GM19193 (cell line): ENCODE results near the gene ABCC10.

Source experiments
- POLR2A ChIP-seq: IDR thresholded peaks from 4 replicates; pipeline ENCODE4 v1.6.1; 2011; ENCODE audit not compliant: insufficient read depth, insufficient read length; ENCODE audit errors: extremely low read depth

The ABCC10 gene, protein sequence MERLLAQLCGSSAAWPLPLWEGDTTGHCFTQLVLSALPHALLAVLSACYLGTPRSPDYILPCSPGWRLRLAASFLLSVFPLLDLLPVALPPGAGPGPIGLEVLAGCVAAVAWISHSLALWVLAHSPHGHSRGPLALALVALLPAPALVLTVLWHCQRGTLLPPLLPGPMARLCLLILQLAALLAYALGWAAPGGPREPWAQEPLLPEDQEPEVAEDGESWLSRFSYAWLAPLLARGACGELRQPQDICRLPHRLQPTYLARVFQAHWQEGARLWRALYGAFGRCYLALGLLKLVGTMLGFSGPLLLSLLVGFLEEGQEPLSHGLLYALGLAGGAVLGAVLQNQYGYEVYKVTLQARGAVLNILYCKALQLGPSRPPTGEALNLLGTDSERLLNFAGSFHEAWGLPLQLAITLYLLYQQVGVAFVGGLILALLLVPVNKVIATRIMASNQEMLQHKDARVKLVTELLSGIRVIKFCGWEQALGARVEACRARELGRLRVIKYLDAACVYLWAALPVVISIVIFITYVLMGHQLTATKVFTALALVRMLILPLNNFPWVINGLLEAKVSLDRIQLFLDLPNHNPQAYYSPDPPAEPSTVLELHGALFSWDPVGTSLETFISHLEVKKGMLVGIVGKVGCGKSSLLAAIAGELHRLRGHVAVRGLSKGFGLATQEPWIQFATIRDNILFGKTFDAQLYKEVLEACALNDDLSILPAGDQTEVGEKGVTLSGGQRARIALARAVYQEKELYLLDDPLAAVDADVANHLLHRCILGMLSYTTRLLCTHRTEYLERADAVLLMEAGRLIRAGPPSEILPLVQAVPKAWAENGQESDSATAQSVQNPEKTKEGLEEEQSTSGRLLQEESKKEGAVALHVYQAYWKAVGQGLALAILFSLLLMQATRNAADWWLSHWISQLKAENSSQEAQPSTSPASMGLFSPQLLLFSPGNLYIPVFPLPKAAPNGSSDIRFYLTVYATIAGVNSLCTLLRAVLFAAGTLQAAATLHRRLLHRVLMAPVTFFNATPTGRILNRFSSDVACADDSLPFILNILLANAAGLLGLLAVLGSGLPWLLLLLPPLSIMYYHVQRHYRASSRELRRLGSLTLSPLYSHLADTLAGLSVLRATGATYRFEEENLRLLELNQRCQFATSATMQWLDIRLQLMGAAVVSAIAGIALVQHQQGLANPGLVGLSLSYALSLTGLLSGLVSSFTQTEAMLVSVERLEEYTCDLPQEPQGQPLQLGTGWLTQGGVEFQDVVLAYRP (N-terminal part only)

DNA sequence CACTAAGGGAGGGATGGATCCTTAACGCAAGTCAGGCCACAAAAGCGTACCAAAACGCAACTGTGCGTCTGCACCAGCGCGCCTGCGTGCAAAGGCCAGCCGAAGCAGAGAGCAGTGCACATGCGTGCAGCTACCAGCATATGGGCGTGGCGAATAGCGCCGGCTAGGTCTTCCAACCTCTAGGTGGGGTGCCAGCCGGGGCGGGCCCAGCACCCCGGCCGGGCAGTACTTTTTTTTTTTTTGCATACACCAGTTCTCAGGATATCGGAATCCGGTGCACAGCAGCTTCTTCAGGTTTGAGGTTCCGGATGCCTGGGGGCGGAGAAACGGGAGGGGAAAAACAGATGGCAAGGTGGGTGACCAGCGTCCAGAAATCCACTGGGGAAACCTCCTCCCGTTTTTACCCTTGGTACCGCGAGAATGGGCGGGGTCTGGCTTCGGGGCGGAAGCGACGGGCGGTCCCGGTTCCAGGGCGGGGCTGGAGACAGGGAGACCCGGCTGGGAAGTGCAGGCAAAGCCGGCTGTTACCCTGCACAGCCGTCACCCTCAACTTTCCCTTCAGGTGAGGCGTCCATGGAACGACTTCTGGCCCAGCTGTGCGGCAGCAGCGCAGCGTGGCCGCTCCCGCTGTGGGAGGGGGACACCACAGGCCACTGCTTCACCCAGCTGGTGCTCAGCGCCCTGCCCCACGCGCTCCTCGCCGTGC, at the start of gene ABCC10:
ABCC10 (plus strand) TSS at position 136 of the 706 bp plus-strand sequence; CDS start at position 574, 438 bp downstream.
- TF ChIP-seq POLR2A = peak; percentile 75

DNA sequence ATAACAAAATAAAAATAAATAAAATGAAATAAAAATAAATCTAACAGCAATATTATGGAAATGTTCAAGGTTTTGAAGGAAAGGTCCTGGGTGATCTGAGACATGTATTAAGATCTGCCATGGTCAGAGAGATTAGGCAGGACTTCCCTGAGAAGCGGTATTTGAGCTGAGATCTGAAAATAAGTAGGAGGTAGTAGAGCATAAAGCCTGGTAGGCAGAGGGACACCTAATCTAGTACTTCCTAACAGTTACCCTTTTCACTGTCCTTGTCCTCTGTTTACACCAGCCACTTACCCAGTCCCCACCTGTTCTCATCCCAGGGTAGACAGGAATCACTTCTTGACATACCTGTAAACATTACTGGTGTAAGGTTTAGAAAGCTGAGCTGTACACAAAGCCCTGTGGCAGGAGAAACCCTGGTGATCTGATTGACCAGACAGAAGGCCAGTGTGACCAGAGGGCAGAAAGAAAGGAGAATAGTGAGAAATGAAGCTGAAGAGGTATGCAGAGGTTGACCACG, 49.6 kb upstream of the ABCC10 start:
- no peak for TF ChIP-seq POLR2A

DNA sequence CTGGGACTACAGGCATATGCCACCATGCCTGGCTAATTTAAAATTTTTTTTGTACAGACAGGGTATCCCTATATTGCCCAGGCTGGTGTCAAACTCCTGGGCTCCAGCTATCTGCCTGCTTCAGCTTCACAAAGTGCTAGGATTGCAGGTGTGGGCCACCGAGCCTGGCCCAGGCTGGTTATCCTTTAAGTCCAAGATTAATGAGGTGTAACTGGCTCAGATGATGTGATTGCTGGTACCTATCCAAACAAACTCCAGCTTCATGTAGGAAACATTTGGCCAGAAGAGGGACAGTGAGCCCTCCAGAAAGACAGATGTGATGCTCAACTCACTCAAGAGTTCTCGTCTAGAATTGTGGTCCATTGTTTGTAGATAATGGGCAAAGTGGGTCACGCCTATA, 48.7 kb upstream of the ABCC10 start:
- no peak for TF ChIP-seq POLR2A

DNA sequence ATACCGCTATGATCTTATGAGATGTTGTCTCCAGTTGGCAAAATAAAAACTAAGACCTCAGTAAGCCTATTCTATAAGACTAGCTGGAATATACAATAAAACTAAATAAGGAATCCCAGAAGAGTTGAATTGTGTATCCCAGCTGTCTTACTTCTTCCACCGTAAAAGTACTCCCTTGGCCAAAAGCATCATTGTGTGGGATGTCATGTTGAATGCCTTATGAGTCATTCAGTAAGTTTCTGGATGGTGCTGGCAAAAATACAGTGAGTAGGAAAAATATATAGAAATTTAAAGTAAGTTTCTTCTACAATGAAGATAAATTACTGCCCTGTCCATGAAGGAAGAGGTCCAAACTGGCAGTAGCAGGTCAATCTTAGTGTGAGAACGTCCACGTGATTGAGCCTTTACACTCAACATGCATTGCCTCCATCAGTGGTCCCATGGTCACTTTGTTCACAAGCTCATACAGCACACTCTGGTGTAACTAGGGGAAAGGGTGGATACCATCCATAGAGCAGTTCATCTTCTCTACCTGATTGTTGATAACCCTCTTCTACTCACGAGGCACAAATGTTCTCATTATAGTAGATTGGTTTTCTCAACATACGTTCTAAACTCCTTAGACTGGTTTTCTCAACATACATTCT, 44.2 kb upstream of the ABCC10 start:
- no peak for TF ChIP-seq POLR2A

DNA sequence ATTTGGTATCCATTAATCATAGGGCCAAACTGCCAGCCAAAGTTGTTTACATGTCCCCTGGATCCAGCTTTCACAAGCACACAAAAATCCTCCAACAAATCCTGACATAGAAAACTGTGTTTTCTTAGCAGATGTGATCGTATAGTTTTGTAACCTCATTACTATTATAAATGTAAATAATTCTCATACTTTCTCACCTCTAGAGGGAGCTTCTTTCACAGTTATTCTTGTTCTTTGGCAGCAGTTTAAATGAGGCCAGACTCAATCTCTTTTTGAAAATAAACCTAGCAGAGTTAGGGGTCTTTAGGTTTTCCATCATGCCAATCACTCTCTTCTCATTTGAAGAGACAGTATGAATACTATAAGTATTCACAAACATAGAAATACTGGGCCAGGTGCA, 40.8 kb upstream of the ABCC10 start:
- no peak for TF ChIP-seq POLR2A

DNA sequence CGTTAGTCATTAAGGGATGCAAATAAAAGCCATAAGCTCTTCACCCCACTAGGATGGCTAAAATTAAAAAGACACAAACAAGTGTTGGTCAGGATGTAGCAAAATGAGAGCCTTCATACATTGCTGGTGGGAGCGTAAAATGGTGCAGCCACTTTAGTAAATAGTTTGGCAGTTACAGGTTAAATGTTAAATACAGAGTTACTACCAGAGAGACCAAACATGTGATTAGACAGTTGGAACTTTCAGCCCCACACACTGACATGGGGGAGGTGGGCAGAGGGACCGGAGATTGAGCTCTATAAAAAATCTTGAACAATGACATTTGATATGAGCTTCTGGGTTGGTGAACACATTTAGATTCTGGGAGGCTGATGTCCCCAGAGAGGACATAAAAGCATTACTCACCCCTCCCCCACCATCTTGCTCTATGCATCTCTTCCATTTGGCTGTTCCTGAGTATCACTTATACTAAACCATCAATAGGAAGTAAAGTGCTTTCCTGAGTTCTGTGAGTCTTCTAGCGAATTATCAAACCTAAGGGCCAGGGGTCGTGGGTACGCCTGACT, 37.5 kb upstream of the ABCC10 start:
- no peak for TF ChIP-seq POLR2A

DNA sequence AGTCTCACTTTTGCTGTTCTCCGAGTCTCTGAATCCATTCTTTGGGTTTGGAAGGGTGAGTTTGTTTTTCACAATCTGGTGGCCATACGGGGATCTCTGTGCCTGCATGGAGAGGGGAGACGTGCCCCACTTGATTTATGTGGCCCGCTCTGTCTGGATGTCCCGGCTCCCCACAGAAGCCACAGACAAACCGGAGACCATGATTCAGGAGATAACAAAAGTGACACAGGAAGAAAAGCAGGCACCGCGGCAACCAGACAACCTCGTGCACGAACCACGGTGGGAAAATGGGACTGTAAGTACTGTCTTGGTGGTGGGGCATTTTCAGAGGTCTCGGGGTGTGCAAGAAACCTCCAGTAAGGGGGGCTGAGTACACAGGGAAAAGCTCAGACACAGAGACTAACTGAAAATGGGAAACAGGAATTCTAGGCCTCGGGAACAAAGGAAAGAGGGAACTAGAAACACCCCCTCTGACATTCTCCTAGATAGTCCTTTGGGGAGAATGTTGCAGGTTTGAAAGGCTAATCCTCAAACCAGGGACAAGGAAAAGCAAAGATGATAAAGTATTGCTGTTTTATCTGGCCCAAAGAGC, 35.8 kb upstream of the ABCC10 start:
- TF ChIP-seq POLR2A = peak; percentile 20

DNA sequence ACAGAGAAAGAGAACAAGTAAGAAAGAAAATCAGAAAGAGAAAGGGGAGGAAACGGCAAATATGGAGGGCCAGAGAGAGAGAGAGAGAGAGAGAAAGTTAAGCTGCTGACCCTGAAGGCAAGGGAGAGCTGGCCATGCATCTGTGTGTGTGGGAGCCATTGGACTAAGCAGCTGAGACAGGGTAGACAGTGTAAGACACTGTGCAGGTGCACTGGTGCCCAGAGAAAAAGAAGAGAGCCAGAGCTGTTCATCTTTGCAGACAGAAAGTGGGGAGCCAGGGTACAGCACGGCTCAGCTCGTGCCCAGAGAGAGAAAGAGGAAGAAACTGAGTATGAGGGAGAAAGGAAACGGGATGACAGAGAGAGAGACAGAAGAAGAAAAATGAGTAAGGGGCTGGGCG, 33.7 kb upstream of the ABCC10 start:
- no peak for TF ChIP-seq POLR2A

DNA sequence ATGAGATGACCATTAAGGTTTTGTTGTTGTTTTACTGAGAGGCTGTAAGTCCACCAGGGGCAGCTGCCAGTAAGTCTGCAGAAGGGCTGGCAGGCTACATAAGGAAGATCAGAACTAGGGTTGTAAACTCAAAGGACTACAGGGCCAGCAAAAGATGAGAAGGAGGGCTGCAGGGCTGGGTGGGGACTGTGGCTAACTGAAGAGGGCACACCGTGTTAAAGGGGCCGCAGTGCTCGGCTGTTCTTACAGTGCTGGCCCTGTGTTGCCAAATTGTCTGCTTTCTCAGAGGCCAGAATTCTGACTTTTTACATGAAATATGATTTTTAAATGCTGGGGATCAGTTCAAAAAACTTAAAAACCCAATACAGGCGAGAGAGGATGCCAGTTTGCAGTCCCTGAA, 32.4 kb upstream of the ABCC10 start:
- TF ChIP-seq POLR2A = no peak

DNA sequence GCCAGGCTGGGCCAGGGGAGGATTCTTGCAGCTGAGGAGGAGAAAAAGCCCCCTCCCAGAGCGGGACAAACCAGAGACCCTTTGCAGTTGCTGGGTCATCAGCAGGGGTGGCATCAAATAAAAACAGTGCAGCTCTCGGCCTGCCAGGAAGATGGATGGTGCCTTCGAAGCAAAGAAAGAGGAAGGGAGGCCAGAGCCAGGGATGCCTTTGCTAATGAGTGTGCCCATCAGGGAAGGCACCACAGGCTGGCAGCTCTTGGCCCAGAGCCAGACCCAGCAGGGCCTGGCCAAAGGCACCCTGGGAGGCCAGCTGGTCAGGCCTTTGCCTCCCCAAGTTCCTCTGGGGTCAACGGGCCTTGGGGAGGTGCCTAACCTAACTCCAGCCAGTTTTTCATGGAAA, 31.6 kb upstream of the ABCC10 start:
- TF ChIP-seq POLR2A = no peak

DNA sequence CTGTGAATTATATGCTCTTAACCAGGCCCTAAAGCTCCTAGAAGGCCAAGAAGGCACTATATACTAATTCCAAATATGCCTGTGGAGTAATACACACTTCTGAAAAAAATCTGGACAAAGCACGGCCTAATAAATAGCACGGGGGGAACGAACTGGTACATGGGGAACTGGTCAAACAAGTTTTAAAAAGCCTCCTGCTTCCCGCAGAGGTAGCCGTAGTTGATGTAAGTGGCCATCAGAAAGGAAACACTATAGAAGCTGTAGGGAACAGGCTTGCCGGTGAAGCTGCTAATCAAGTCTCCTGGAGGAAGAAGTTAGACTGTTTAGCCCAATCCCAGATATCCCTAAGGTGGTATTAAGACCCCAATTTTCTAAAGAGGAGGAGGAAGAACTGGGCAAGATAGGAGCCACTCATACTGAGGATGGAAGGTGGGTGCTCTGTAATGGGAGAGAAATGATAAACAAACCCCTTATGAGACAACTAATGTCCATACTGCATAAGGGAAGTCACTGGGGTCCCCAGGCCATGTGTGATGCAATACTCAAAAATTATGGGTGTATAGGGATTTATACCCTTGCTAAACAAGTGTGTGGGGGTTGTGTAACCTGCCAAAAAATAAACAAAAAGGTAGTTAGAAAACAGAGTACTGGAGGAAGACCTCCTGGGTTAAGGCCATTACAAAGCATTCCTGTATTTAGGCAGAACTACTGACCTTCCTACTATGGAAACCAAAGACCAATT, 30.8 kb upstream of the ABCC10 start:
- no peak for TF ChIP-seq POLR2A

DNA sequence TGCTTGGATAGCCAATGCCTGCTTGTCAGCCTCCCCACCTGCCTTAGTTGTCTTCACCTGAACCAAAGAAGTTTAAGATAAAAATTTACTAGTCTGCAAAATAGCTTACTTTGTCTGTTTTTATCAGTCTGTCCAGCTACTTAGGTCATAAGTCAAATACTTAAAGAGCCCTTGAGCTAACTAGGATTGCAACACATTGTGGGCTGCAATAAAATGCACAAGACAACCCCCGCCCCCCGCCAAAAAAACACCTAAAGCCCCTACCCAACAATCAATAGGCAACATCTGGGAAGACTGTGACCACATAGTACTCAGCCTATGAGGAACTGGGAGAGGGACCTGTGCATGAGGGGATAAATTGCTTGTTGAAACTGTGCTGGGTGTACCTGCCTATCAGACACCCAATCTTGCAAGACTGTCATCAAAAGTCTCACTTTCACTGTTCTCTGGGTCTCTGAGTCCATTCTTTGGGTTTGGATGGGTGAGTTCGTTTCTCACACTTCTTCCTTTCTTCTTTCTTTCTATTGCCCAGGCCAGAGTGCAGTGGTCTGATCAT, 27.3 kb upstream of the ABCC10 start:
- no peak for TF ChIP-seq POLR2A
